22Rv1 (cell line): ENCODE measurements around the gene LRRC43.

Experiments
- CTCF ChIP-seq: fragments of 450-650 bp; IDR thresholded peaks from 2 replicates; pipeline ENCODE4 v1.5.1; 2017; ENCODE audit warnings: mild to moderate bottlenecking
- ZFX ChIP-seq: fragments of 450-650 bp; IDR thresholded peaks from 2 replicates; pipeline ENCODE4 v1.6.1; 2017; ENCODE audit warnings: antibody characterized with exemption, borderline replicate concordance

GRCh38 chr12:122192441-122192840 lies 9.5 kb downstream of the LRRC43 start:
- TF ChIP-seq CTCF (no peak), ZFX (no peak)
